Measurements from ENCODE around the gene KIF25. TPM values are rescaled to one million over a fixed set of nuclear protein-coding genes. Genes with fewer than 3 reads are reported as not detected.
A peak's percentile ranks its signal among the peaks of the same experiment; 100 is the strongest.

Gene KIF25
- total and polyA plus RNA-seq, 7 donors: 0.10 to 0.43 (median 0.20) TPM; not detected in 2

- peak; percentile 24 to 68 (median 61) for ATAC-seq
- peak within 1 kb of the TSS; percentile 28 for H3K4me3 ChIP-seq
- peaks cover 8% of the 10 kb centered on the region for H3K4me1 ChIP-seq
- H3K27me3 ChIP-seq (ENCODE audit: insufficient read depth in 3 of 3, low read length in 2 of 3): no peaks in the 10 kb centered on the region
- TF ChIP-seq CTCF (IDR thresholded peaks at IDR 0.05): no peak
- intact Hi-C loops (cut with DNase I): no loop called here
- WGBS, 3 donors: 42 to 56% (median 54%) methylated on average over 21 of the region's 21 CpGs
- no peak for DNase-seq
- H3K27ac ChIP-seq: no peak within 1 kb of the TSS
- no peaks in the 10 kb centered on the region for H3K36me3 ChIP-seq (ENCODE audit: insufficient read depth in 1 of 2, low read depth in 1 of 2)
- no peaks in the 10 kb centered on the region for H3K9me3 ChIP-seq
Measured at GRCh38 chr6:168078943-168079405, 81.5 kb downstream of the KIF25 start, which contains the start of gene FRMD1. Gene FRMD1, minus strand, starts transcription at chr6:168079212. Its CDS starts 118 bp downstream, at chr6:168079094.

- WGBS, 3 donors: 60 to 88% (median 84%) methylated on average over 24 of the region's 24 CpGs
- H3K27ac ChIP-seq: no peak overlapping the region
- peak in 2 of 4 donors; percentile 49 to 60 for ATAC-seq
- DNase-seq: no peak
- H3K27me3 ChIP-seq (ENCODE audit: insufficient read depth in 3 of 3, low read length in 2 of 3): no peaks in the 10 kb centered on the region
- no peaks in the 10 kb centered on the region for H3K36me3 ChIP-seq (ENCODE audit: insufficient read depth in 1 of 2, low read depth in 1 of 2)
- intact Hi-C loops (cut with DNase I): no loop called here
- TF ChIP-seq CTCF (IDR thresholded peaks at IDR 0.05): no peak
- no peak overlapping the region for H3K4me3 ChIP-seq
- H3K4me1 ChIP-seq: peaks cover 8% of the 10 kb centered on the region
- no peaks in the 10 kb centered on the region for H3K9me3 ChIP-seq
Measured at GRCh38 chr6:168080393-168081077, 83.1 kb downstream of the KIF25 start.

GRCh38 chr6:168081858-168082546 lies 84.5 kb downstream of the KIF25 start:
- no peak overlapping the region for H3K27ac ChIP-seq
- peaks cover 8% of the 10 kb centered on the region for H3K4me1 ChIP-seq
- H3K36me3 ChIP-seq (ENCODE audit: insufficient read depth in 1 of 2, low read depth in 1 of 2): no peaks in the 10 kb centered on the region
- 80 to 85% (median 84%) methylated on average over 26 of the region's 26 CpGs for WGBS, 3 donors
- H3K27me3 ChIP-seq (ENCODE audit: insufficient read depth in 3 of 3, low read length in 2 of 3): no peaks in the 10 kb centered on the region
- intact Hi-C loops (cut with DNase I): no loop called here
- no peaks in the 10 kb centered on the region for H3K9me3 ChIP-seq
- ATAC-seq: no peak
- no peak for TF ChIP-seq CTCF (IDR thresholded peaks at IDR 0.05)
- H3K4me3 ChIP-seq: no peak overlapping the region
- no peak for DNase-seq

GRCh38 chr6:168082860-168083513 lies 85.5 kb downstream of the KIF25 start:
- TF ChIP-seq CTCF (IDR thresholded peaks at IDR 0.05): no peak
- no peaks in the 10 kb centered on the region for H3K36me3 ChIP-seq (ENCODE audit: insufficient read depth in 1 of 2, low read depth in 1 of 2)
- peaks cover 8% of the 10 kb centered on the region for H3K4me1 ChIP-seq
- ATAC-seq (no peak), DNase-seq (no peak)
- H3K9me3 ChIP-seq: no peaks in the 10 kb centered on the region
- intact Hi-C loops (cut with DNase I): no loop called here
- 59 to 77% (median 70%) methylated on average over 16 to 17 of the region's 17 CpGs for WGBS, 3 donors
- H3K27me3 ChIP-seq (ENCODE audit: insufficient read depth in 3 of 3, low read length in 2 of 3): no peaks in the 10 kb centered on the region
- H3K4me3 ChIP-seq: no peak overlapping the region
- no peak overlapping the region for H3K27ac ChIP-seq
